Right kidney (tissue), 1 donor: ENCODE data around the gene GRAMD2A.
"Not testable (repeated sequence)": the region's sequence is repeated elsewhere in the genome, so short reads cannot be mapped to it uniquely, and the experiment has no call there.

ENCODE experiments used
- DNase-seq: peaks from one replicate; pipeline ENCODE4 v3.0.0-alpha.2; 2016

The GRAMD2A gene

GRCh38 chr15:72184165-72184811, 13.3 kb downstream of the GRAMD2A start:
- peak; percentile 68 for DNase-seq

- no peak for DNase-seq
These were observed 13.8 kb downstream of the GRAMD2A start for GRCh38 chr15:72183781-72184164.

- no peak for DNase-seq
These were observed 14.9 kb downstream of the GRAMD2A start for GRCh38 chr15:72182673-72183072.

- no peak for DNase-seq
These were observed 15.3 kb downstream of the GRAMD2A start for GRCh38 chr15:72182244-72182643.

GRCh38 chr15:72180761-72181324, 16.7 kb downstream of the GRAMD2A start:
- DNase-seq, result no peak

GRCh38 chr15:72179950-72180581, 17.5 kb downstream of the GRAMD2A start:
- DNase-seq, result no peak

- DNase-seq, result no peak
These were observed 18.5 kb downstream of the GRAMD2A start for GRCh38 chr15:72178976-72179585.

- no peak for DNase-seq
These were observed 20.8 kb downstream of the GRAMD2A start for GRCh38 chr15:72176743-72177142.

GRCh38 chr15:72176159-72176558, 21.4 kb downstream of the GRAMD2A start:
- no peak for DNase-seq

- no peak for DNase-seq
These were observed 22.2 kb downstream of the GRAMD2A start for GRCh38 chr15:72175186-72176044.

- no peak for DNase-seq
These were observed 22.9 kb downstream of the GRAMD2A start for GRCh38 chr15:72174551-72175165.

- no peak for DNase-seq
These were observed 23.6 kb downstream of the GRAMD2A start for GRCh38 chr15:72173864-72174550.

- no peak for DNase-seq
These were observed 24.2 kb downstream of the GRAMD2A start for GRCh38 chr15:72173401-72173800.

- no peak for DNase-seq
These were observed 24.8 kb downstream of the GRAMD2A start for GRCh38 chr15:72172796-72173195.

- DNase-seq, result not testable (repeated sequence)
These were observed 25.6 kb downstream of the GRAMD2A start for GRCh38 chr15:72171978-72172377.

- no peak for DNase-seq
These were observed 26.9 kb downstream of the GRAMD2A start for GRCh38 chr15:72170691-72171090.

- no peak for DNase-seq
These were observed 27.5 kb downstream of the GRAMD2A start for GRCh38 chr15:72169921-72170611.

GRCh38 chr15:72169236-72169920, 28.2 kb downstream of the GRAMD2A start:
- DNase-seq, result no peak

GRCh38 chr15:72168808-72169190, 28.8 kb downstream of the GRAMD2A start:
- DNase-seq, result no peak

- no peak for DNase-seq
These were observed 29.3 kb downstream of the GRAMD2A start for GRCh38 chr15:72168131-72168807.
